Amniotic epithelial cell (primary cell): ENCODE measurements around the gene NDUFB4.
A peak's percentile ranks its signal among the peaks of the same experiment; 100 is the strongest.
"Not testable (repeated sequence)": the region's sequence is repeated elsewhere in the genome, so short reads cannot be mapped to it uniquely, and the experiment has no call there.

Source experiments
- DNase-seq: peaks from one replicate; pipeline ENCODE4 v3.0.0-alpha.2; 2010; ENCODE audit warnings: low read depth

NDUFB4 gene

DNA sequence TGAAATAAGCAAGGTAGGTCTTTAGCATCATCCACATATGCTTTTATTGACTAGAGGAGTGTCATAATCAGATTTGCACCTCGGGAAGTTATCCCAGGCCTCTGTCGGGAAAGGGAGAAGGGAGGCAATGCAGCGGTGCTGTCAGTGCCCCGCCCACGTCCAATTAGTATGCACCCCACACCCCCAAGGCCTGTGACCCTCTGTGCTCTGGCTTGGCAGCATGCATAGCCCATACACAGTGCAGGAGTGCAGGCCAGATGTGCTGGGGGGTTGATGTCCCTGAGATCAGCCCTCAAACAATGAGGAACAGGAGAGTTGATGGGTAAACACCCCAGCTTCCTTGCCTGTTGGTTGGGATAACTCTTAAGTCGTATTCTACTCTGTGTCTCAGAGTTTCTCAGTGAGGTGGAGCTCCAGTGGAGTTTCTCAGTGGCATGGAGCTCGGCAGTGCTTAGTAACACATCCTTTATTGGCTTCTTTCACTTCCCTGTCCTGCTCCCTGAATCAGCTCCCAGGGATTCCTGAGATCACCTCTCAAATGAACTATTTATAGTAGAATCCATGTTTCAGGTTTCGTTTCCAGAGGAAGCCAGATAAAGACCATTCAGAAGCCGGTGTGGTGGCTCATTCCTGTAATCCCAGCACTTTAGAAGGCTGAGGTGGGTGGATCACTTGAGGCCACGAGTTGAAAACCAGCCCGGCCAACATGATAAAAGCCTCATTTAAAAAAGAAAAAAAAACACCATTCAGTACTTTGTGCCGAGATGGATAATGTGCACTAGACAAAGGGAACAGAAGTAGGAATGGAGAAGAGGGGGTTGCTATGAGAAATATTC, 26.7 kb upstream of the NDUFB4 start:
- peak; percentile 14 for DNase-seq

DNA sequence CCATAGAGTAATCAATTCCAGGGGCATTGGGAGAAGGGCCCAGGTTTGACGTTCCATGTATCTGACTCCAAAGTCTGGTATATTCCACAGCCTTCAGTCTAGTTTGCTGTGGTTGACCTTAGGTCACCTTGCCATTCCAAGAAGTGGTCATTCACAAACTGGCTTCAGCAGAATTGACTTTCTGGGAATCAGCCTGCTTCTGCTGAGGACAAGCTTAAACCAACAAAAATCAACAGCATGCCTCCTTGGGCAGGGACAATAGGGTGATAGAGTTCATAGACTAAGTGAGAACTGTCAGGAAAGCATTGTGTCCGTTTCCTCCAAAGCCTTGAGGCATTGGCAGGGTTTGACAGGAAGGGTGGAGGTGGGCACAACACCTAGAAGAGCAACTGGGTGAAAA, 24.1 kb upstream of the NDUFB4 start:
- DNase-seq, result no peak

DNA sequence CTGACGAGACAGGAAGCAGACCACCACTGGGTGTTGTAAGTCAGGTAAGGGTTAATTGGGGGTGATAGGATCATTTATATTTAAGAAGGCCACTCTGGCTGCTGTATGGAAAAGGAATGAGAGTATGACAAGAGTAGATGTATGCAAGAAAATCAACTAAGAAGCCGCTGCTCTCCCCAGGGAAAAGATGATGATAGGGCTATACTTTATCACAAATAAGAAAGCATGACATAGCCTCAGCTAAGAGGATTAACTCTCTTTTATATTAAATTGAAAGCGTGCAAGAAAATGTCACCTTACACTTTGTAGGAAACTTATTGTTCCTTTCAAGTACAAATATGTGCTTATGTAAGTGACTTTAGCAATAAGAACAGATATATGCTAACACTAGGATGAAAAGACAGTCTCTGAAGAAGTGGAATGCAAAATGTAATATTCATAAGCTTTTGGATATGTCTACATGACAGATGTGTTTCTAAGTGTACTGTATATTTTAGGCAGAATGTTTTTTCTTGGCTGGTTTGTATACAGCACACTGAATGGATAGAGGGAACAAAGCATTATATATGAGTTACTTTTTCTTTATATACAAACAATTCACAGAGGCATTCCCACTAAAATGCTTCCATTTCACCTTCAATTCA, 8.7 kb upstream of the NDUFB4 start:
- no peak for DNase-seq

DNA sequence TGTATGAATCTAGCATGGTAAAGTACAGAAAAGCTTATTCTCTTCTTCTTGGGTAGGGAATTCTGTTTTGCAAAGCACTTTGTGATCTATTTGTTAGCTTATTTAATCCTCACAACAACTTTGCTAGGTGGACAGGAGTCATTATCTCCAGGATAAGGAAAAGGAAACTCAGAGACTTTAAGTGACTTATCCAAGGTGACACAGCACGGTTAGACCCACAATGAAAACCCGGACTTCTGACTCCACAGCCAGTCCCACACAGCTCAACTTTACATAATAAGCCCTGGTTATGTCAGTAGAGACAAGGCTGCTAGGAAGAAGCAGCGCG, 384 bp upstream of the NDUFB4 start:
- no peak for DNase-seq

DNA sequence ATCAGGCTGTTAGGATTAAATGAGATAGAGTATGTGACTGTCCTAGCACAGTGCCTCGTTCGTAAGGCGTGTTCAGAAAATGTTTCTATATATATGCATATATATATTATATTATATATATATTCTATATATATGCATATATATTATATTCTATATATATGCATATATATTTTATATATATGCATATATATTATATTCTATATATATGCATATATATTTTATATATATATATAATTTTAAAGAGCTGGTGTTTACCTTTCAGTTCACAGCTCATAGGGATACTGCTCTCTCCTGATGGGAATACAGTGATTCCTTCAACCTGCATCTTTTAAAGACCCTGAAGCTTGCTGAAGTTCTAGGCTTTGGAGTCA, 702 bp downstream of the NDUFB4 start:
- no peak for DNase-seq

DNA sequence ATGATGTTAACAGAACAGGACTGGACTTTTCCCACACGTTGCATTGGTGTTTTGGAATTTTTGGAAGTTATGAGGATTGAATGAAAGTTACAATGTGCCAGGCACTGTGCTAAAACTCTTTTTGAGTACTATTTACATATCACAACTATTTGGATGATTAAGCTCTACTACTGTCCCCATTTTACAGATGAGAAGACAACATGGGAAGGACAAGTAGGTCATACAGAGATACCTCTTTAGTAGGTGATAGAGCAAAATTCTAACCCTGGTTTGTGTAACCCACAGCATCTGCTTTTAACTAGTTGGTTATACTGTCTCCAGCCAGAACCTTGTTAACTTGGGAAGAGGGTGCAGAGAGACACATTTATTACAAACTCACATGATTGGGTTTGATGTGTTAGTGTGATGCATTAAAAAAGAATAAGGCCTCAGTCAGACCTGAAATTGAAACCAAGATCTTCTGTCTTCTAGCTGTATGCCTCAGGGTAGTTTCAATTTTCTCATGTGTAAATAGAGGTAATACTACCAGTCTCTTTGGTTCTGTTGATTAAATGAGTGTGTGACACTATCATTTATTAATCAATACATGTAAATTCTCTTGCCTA, 1.4 kb downstream of the NDUFB4 start:
- DNase-seq, result no peak

DNA sequence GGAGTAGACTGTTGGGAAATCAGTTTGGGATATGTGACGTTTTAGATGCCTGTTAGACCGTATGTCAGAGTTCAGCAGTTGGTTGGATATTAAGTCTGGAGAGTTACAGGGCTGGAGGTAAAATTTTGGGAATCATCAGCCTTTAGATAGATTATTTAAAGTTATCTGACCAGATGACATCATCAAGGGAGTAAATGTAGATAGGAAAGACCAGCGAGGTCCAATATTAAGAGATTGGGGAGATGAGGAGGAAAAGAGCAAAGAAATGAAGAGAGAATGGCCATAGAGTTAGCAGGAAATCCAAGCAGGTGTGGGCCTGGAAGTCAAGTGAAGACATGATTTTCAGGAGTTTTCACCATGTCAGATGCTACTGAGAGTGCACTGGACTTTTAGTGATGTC, 3.1 kb downstream of the NDUFB4 start:
- no peak for DNase-seq

DNA sequence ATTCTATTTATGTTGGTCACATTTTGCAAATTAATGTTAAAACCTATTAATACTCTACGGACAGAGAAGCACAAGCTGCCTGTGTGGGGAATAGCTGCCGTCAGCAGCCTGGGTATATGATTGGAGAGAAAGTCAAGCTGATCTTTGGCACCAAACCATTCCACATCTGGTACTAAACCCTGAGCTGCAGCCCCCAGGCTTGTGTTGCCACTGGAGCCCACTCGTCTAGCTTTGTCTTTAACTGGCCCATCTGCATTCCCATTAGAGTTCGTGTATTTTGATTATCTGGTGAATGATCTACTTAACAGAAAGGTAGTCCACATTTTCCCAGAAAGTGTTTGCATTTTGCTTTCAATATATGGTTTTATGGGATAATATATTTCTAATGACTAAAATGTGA, 5.4 kb downstream of the NDUFB4 start:
- no peak for DNase-seq

DNA sequence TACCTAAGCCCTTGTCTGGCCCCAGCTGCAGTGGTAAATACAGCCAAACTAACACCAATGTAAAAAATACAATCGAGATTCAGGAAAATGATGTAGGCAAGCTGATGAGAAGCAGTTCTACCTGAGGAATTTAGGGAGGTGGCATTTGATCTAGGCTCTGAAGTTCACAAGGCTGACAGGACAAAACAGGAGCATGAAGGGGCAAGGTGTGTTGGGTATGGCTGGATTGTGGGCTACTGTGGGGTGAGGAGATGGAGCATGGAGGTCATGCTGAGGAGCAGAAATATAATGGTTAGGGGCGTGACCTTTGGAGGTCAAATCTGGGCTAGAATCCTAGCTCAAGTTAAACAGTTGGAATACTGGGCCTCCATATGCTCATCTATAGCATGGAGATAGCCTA, 6.5 kb downstream of the NDUFB4 start:
- DNase-seq, result no peak

DNA sequence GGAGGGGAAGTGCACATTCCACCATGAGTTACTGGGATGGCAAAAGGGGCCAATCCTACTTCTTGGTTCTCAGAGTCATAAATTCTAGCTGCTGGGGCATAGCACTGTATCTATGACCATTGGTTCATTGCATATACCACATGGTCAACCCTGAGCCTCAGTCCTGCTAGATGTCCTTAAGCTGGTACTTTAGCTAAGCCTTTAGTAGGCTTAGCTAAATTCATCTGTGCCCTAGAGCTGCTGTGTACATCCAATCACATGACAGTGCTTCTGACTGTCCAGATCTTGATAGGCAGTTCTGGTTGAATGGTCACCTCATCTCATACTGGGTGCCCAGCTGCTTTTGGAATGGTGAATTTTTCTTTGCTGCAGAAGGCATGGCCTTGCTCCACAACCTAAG, 8.2 kb downstream of the NDUFB4 start:
- no peak for DNase-seq

DNA sequence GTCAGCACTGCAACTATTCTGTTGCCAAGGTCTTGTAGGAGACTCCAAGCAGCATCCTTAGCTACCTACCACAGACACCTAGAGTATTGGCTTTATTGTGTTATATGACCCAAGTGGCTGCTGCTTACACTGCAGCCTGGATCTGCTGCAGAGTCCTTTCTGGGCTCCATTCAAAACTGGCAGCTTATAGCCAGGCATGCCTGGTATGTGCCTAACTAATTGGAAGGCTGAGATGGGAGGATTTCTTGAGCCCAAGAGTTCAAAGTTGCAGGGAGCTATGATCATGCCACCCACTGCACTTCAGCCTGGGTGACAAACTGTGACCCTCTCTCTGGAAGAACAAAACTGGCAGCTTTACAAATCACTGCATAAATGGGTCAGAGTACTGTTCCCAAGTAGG, 8.6 kb downstream of the NDUFB4 start:
- DNase-seq, result no peak

DNA sequence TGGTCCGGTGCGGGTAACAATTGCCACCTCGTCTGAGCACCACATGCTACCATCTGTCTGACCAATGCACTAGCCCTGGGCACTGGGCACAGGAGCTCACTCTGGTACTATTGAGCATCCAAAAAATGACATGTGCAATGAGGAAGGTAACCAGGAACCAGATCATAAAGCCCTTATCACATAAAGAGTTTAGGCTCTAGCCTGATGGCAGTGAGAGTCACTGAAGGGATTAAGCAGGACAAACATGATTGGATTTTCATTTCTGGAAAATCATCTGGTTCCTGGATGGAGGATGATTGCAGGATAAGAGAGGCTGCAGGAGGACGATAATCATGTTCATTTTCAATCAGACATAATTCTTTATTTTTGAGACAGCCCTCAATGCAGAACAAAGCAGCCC, 12.4 kb downstream of the NDUFB4 start:
- DNase-seq, result no peak

DNA sequence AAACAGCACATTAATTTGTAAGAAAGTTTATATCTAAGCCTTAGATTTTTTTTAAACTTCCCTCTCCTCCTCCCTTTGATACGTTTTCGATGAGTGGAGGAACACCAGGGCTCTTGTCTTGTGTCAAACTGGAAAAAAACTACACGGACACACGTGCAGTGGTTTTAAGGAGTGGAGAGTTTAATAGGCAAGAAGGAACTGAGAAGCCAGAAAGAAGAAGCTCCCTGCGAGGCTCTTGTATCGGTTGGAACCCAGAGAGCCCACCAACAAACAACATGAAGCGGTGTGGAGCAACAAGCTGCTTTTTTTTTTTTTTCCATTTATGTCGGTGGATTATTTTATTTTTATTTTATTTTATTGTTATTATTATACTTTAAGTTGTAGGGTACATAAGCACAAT, 18.6 kb downstream of the NDUFB4 start:
- DNase-seq, result no peak

DNA sequence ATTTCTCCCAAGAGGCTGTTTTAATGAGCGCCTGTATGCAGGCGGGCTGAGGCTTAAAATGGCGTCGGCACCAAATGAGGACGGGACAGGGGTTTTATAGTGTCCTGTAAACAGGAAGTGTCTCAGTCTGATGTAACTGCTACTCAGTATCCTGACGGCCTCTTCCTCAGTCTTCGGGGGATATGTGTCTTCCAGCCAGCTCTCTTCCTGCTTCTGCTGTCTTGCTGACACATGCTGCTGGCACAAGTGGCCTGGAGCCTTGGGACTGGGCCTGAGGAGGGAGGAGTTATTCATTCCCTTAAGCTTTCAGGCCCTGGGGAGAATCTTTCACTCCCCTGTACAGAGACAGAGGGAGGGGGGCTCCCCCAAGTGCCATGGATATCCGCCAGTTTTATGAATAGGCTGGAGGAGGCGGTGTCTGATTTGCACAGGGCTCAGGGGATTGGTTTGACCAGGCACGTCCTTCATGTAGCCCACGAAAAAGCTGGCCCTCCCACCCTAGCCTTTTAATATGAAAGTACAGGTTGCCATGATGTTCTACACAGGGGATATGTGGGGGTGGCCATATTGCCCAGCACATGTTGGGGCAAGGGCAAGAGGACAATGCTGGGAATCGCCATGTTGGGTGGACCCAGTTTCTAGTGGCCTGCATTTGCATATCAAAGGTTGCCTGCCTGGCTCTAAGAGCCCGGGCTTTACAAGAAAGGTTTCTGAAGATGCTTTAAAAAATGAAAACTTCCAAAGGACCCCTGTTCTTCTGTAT, 19.9 kb downstream of the NDUFB4 start:
- no peak for DNase-seq

DNA sequence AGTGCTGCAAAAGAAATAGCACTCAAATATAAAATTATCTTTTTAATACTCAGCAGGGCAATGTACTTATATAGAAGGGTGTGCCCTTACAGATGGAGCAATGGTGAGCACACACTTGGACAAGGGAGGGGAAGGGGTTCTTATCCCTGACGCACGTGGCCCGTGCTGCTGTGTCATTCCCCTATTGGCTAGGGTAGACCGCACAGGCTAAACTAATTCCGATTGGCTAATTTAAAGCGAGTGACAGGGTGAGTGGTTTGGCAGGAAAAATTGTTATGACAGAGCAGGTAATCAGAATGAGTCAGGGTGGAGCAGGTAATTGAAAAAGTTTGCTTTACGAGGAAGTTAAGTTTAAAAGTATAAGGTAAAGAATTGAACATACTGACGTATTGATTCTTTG, 20.6 kb downstream of the NDUFB4 start:
- not testable (repeated sequence) for DNase-seq

DNA sequence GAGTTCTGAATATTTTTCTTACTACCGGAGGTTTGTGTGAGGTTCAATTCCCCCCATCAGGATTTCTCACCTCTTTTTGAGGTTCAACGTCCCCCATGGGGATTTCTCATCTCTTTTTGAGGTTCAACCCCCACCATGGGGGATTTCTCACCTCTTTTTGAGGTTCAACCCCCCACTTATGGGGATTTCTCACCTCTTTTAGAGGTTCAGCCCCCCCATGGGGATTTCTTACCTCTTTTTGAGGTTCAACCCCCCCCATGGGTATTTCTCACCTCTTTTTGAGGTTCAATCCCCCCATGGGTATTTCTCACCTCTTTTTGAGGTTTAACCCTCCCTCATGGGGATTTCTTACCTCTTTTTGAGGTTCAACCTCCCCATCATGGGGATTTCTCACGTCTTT, 26.3 kb downstream of the NDUFB4 start:
- DNase-seq, result no peak

DNA sequence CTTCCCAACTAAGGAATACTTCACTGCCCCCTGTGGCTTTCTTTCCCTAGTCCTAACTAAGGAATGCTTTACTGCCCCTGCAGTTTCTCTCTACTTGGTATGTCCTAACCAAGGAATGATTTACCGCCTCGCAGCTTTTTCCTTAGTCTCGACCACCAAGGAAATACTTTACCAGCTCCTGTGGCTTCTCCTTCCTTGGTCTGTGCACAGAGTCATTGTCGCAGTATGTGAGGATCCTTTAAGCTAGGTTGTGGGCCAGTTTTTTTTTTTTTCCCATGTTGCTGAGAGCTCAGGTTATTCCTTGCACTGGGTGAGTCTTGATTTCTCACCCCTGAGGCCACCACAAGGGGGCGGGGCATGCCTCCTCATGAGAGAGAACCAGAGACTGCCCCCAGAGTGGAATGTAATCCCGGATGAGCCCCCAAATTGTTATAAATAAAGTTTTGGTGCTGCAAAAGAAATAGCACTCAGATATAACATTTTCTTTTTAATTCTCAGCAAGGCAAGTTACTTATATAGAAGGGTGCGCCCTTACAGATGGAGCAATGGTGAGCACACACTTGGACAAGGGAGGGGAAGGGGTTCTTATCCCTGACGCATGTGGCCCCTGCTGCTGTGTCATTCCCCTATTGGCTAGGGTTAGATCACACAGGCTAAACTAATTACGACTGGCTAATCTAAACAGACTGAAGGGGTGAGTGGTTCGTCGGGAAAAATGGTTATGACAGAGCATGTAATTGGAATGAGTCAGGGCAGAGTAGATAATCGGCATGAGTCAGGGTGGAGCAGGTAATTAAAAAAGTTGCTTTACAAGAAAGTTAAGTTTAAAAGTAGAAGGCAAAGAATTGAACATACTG, 27.0 kb downstream of the NDUFB4 start:
- peak; percentile 36 for DNase-seq

DNA sequence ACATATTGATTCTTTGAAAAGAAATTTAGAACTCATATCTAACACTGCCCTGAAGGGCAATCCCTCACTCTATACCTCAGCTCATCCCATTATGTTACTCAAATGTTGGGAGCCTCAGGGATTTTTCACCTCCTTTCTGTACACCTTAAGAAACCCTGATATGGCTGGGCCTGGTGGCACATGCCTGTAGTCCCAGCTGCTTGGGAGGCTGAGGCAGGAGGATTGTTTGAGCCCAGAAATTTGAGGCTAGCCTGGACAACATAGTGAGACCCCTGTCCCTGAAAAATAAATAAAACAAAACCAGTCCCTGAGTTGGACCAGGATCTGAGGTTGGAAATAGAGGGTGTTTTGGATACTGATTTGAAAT, 27.6 kb downstream of the NDUFB4 start:
- DNase-seq, result no peak

DNA sequence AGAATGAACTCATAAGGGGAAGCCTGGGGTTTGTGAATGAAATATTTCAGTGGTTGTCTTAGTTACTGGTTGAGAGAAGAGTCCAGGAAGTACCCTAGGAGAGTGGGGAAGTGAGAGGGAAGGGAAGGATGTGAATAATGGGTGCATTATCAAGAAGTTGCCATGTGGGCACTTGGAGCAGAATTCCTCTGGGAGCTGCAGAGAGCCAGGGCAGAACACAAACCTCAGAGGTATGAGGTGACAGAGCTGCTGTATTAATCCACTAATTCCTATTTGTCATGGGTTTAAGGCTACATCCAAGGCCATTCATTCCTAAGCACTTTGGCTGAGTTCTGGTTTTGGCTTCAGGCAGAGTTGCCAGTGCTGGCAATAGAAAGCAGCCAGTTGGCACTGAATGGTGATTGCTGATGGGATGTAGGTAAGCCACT, 29.0 kb downstream of the NDUFB4 start:
- no peak for DNase-seq

DNA sequence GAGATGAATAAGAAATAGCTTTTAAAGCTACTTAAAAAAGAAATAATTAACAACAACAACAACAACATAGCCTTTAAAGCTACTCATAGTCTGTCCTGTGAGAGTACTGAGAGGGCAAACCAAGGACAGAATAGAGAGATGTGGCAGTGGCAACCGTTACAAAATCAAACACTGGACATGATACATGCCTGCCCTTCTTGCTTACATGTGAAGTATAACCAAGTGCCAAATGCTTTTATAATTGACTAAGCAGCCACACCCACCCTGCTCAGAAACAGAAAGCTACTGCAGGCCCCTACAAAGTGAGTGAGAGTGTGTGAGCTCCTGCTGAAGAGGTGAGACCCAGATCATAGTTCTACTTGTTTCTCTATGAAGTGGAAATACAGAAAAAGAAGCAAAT, 38.4 kb downstream of the NDUFB4 start:
- DNase-seq, result no peak

DNA sequence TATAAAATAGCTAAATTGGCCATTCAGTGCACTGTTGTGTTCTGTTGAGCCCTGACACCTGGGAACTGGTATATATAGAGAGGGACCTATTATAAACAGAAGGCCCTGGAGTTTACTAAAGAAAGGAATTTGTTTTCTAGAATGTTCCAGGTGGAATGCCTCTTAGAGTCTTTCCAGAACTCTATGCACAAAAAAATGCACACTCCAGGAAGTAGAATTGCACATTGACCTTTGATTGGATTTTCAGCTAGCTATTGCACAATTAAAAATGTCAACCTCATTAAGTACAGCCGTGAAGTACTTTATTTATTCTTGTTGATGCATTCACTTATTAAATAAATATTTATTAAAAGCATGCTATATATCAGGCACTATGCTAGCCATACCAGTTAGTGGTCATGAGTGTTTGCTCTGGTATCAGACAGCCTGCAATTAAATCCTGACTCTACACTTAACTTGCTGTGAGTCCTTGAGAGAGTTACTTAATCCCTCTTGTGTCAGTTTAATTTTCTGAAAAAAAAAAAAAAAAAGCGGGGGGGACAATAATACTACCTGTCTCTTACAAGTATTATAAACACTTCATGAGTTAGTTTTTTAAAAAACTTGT, 40.8 kb downstream of the NDUFB4 start:
- no peak for DNase-seq
